Endothelial cell of hepatic sinusoid (primary cell): ENCODE measurements around the gene HPS6.

ENCODE experiments used
- in situ Hi-C: cut with HindIII; loops from 2 replicates; pipeline ENCODE4 v1.10.0; 2017; ENCODE audit warnings: low sequenced_read_pairs

Gene HPS6

GRCh38 chr10:102067091-102067916 is 2.2 kb downstream of the HPS6 start:
- in situ Hi-C loops, result no loop called here

- in situ Hi-C loops, result no loop called here
These were observed 3.1 kb downstream of the HPS6 start for GRCh38 chr10:102068216-102068615.

- in situ Hi-C loops, result no loop called here
These were observed 3.9 kb downstream of the HPS6 start for GRCh38 chr10:102069071-102069470.

- in situ Hi-C loops, result no loop called here
These were observed 7.8 kb downstream of the HPS6 start for GRCh38 chr10:102072673-102073527.

DNA sequence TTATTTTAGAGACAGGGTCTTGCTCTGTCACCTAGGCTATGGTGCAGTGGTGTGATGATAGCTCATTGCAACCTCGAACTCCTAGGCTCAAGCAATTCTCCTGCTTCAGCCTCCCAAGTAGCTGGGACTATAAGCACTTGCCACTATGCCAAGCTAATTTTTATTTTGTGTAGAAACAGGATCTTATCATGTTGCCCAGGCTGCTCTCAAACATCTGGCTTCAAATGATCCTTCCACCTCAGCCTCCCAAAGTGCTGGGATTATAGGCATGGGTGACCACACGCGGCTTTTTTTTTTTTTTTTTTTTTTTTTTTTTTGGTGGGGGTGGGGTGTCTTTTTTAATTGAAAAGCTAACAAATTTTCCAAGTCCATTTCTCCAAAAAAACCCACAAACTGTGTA is 18.4 kb downstream of the HPS6 start:
- in situ Hi-C loops, result loop anchor here (5.0 kb wide), 1 partner anchor 86 kb away; no protein-coding TSS in a partner anchor

- in situ Hi-C loops, result no loop called here
These were observed 20.2 kb downstream of the HPS6 start for GRCh38 chr10:102085336-102085735.

GRCh38 chr10:102086196-102086595 is 21.0 kb downstream of the HPS6 start:
- in situ Hi-C loops, result no loop called here

DNA sequence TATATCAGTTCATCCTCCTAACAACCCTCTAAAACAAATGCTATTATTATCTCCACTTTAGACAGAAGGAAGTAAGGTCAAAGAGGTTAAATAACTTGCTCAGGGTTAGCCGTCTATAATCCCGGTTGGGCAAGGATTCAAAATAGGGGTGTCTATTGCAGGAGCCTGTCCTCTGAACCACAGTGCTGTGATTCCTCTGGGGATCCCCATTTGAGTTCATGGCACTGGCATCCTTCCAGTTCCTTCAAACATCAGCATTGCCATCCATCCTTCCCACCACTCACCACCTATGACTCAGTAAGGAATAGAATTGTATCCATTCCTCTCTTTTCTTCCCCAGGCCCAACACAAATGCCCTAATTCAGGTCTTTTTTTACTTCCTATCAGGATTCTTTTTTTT is 25.6 kb downstream of the HPS6 start:
- in situ Hi-C loops, result no loop called here

- in situ Hi-C loops, result loop anchor here (5.0 kb wide), 1 partner anchor 51 kb away; no protein-coding TSS in a partner anchor
These were observed 31.3 kb downstream of the HPS6 start for GRCh38 chr10:102096449-102096848.

- in situ Hi-C loops, result loop anchor here (5.0 kb wide), 1 partner anchor 74 kb away; no protein-coding TSS in a partner anchor
These were observed 36.0 kb downstream of the HPS6 start for GRCh38 chr10:102101152-102101551.

DNA sequence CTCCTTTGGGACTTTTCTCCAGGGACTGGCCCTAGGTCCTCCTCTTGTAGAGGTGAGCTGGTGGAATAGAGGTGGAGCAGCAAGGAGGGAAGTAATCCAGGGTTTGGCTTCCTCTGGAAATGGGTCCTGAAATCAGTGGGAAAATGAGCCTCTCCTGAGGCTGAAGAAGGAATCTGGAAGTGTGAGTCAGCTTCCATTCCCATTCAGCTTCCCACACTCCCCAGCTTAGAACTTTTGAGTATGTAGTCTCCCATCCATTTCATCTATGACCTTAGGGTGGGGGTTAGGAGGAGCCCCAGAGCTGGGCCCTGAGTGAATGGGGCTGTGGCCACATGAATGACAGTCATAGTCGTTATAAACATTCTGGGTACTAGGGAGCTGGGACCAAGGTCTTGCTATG is 37.3 kb downstream of the HPS6 start:
- in situ Hi-C loops, result loop anchor here (5.0 kb wide), 1 partner anchor 75 kb away; no protein-coding TSS in a partner anchor

GRCh38 chr10:102106998-102107397 is 41.8 kb downstream of the HPS6 start:
- in situ Hi-C loops, result no loop called here

DNA sequence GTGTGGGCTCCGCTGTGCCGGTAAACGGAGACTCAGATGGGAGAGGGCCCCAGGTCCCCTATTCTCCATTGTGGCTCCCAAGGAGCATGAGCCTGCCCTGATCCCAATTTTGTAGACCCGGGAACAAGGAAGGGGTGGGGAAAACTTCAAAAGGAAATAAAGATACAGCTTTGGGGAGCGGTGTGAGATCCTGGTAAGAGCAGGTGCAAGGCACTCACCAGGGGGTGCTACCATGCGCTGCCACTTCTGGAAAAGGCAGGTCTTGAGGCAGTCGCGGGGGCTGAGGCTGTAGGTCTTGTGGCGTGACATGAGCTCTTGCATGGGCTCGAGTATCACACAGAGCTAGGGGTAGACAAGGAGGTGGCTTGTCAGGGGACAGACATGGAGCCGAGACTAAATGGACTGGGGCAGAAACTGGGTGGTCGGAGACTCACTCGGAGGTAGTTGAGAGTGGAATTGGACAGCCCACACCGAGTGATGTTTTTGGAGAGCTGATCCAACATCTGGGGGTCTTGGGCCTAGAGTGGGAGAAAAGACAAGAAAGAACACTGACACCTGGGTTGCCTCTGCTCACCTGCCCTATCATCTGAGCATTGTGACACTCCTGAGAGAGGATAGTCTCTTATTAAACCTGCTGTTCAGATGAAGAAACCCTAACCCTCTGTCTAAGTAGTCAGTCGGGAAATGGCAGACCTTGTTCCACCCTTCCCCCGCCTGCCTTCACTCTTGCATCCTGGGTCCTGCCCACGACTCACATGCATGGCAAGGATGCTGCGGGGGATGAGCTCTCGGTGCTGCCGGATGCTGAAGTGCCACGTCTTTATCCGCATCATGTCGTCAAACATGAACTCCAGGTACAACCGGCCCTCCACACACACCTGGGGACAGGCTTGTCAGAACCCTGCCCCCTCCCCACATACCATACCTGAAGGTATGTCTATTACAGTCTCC is 44.3 kb downstream of the HPS6 start:
- in situ Hi-C loops, result no loop called here

GRCh38 chr10:102111276-102111675 is 46.1 kb downstream of the HPS6 start:
- in situ Hi-C loops, result no loop called here

- in situ Hi-C loops, result no loop called here
These were observed 47.2 kb downstream of the HPS6 start for GRCh38 chr10:102112210-102112817.

- in situ Hi-C loops, result no loop called here
These were observed 48.3 kb downstream of the HPS6 start for GRCh38 chr10:102113261-102113955.

DNA sequence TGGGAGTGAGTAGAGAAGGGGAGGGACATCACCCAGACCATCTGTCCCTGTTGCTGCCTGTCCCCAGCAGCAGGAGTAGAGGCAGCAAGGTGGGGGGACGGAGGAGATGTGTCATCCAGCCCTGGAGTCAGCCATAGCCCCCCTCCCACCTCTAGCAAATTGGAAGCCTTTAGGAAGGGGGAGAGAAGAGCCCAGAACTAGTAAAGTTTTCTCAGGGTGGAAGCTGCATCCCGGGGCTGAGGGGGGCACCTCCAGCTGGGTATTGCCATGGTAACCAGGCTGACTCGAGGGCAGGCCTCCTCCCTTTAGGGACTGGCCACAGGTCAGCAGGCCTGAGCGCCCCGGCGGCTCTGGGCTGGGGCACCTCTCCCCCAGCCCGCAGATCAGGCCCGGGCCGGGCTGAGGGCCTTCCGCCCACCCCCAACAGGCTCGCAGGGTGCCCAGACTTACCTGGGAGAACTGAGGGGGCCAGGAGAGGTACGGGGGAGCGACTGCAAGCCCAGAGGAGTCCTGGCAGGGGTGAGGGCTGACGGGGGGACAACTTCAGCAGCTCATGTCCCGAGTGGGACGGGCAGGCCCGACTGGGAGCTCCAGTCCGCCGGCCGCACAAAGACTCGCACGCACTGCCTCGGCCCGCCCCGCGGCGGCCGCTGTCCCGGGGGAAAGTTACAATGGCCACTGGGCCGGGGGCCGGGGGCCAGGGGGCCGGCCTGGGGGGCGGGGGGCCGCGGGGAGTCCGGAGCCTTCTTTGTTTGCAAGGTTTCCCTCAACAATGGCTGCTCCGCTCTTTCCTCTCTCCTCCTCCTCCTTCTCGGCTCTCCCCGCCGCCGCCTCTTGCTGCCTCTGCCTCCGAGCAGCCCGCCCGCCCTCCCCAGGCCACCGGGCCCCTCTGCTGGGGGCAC is 49.1 kb downstream of the HPS6 start:
- in situ Hi-C loops, result no loop called here

- in situ Hi-C loops, result no loop called here
These were observed 49.9 kb downstream of the HPS6 start for GRCh38 chr10:102114861-102115618.
